Measurements from ENCODE around the gene CERS6. TPM values are rescaled to one million over a fixed set of nuclear protein-coding genes. Genes with fewer than 3 reads are reported as not detected.
"Not testable (repeated sequence)": the region's sequence is repeated elsewhere in the genome, so short reads cannot be mapped to it uniquely, and the experiment has no call there.

Gene CERS6
- total RNA-seq, 1 donor from 2014 or later, result 66.5 TPM

DNA sequence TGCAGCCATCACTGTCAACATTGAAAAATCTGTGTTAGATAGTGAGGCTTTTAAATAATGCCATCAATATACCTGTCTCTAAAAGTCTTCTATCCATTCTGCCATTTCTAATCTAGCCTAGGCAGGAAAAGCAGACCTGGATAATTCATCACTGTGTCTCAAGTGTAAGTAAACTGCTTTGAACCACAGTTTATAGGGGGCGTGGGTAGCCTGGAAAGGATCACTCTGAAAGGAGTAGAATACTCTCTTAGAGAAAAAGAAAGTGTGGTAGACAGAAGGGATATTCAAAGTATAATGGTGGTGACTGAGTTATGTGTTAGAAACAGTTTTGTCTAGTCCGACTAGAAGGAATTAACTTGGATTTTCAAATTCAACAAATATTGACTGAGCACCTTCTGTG, 40.8 kb downstream of the CERS6 start:
- Mint-ChIP-seq H3K9me3 (peaks cover 14% of the 10 kb centered on the region), H3K36me3 (peaks cover 43% of the 10 kb centered on the region), H3K27me3 (ENCODE audit: low read depth) (no peaks in the 10 kb centered on the region), H3K4me1 (peaks cover 60% of the 10 kb centered on the region), H3K27ac (peak overlapping the region; percentile 94), H3K4me3 (no peak overlapping the region)
- DNase-seq (ENCODE audit: low spot score in 2 of 2, unreplicated experiment in 2 of 2), result no peak
- TF ChIP-seq, protein P1, sequence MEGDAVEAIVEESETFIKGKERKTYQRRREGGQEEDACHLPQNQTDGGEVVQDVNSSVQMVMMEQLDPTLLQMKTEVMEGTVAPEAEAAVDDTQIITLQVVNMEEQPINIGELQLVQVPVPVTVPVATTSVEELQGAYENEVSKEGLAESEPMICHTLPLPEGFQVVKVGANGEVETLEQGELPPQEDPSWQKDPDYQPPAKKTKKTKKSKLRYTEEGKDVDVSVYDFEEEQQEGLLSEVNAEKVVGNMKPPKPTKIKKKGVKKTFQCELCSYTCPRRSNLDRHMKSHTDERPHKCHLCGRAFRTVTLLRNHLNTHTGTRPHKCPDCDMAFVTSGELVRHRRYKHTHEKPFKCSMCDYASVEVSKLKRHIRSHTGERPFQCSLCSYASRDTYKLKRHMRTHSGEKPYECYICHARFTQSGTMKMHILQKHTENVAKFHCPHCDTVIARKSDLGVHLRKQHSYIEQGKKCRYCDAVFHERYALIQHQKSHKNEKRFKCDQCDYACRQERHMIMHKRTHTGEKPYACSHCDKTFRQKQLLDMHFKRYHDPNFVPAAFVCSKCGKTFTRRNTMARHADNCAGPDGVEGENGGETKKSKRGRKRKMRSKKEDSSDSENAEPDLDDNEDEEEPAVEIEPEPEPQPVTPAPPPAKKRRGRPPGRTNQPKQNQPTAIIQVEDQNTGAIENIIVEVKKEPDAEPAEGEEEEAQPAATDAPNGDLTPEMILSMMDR (IDR thresholded peaks at IDR 0.05; ENCODE audit: unreplicated experiment), result no peak

DNA sequence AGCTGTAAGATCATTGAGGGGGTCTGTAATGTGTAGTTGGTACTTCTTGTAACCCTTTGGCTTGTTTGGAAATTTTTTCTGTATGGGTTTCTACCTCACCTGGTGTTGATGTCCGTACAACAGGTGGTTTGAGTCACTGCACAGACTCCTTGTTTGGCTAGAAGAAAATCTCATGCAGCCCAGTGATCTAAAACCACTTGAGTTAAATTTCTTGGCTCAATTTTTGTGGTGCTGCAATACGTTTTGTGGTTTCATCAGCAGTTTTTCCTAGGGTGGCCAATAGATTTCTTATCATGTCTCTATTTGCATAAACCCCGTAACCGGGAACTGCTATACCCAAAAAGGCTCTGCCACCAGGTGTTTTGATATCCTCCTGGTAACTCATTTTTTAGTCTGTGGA, 43.4 kb downstream of the CERS6 start:
- peaks cover 52% of the 10 kb centered on the region for H3K4me1 Mint-ChIP-seq
- H3K27me3 Mint-ChIP-seq (ENCODE audit: low read depth), result no peaks in the 10 kb centered on the region
- no peak overlapping the region for H3K27ac Mint-ChIP-seq
- no peak overlapping the region for H3K4me3 Mint-ChIP-seq
- peaks cover 14% of the 10 kb centered on the region for H3K9me3 Mint-ChIP-seq
- peaks cover 46% of the 10 kb centered on the region for H3K36me3 Mint-ChIP-seq
- TF ChIP-seq, protein P1 (IDR thresholded peaks at IDR 0.05; ENCODE audit: unreplicated experiment), result no peak
- no peak for DNase-seq (ENCODE audit: low spot score in 2 of 2, unreplicated experiment in 2 of 2)

DNA sequence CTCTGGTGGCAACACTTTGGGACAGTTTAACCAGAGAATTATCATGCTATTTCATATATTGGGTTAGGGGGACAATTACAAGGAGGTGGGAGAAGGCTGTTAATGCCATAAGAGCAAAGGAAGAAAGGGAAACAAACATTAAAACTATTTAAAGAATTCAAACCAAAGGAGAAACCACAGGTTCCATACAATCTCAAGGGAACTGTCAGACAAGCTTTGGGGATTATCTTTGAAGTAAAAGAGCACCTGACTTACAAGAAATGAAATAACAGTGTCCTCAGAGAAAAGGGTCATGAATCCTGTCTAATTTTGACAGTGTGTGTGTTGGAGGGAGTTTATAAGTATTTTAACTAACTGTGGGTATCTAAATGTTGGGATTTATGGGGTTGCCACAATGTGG, 44.4 kb downstream of the CERS6 start:
- H3K4me3 Mint-ChIP-seq, result no peak overlapping the region
- peak overlapping the region; percentile 15 for H3K27ac Mint-ChIP-seq
- DNase-seq (ENCODE audit: low spot score in 2 of 2, unreplicated experiment in 2 of 2), result no peak
- TF ChIP-seq, protein P1 (IDR thresholded peaks at IDR 0.05; ENCODE audit: unreplicated experiment), result no peak
- peaks cover 14% of the 10 kb centered on the region for H3K9me3 Mint-ChIP-seq
- H3K36me3 Mint-ChIP-seq, result peaks cover 38% of the 10 kb centered on the region
- peaks cover 46% of the 10 kb centered on the region for H3K4me1 Mint-ChIP-seq
- H3K27me3 Mint-ChIP-seq (ENCODE audit: low read depth), result no peaks in the 10 kb centered on the region

- Mint-ChIP-seq H3K9me3 (peaks cover 10% of the 10 kb centered on the region), H3K4me1 (peaks cover 40% of the 10 kb centered on the region), H3K36me3 (peaks cover 32% of the 10 kb centered on the region), H3K27me3 (ENCODE audit: low read depth) (no peaks in the 10 kb centered on the region), H3K27ac (no peak overlapping the region), H3K4me3 (no peak overlapping the region)
- no peak for DNase-seq (ENCODE audit: low spot score in 2 of 2, unreplicated experiment in 2 of 2)
- TF ChIP-seq, protein P1 (IDR thresholded peaks at IDR 0.05; ENCODE audit: unreplicated experiment), result no peak
These were observed 45.5 kb downstream of the CERS6 start for GRCh38 chr2:168501466-168502065.

GRCh38 chr2:168502852-168503251, 46.8 kb downstream of the CERS6 start:
- Mint-ChIP-seq H3K4me1 (peaks cover 35% of the 10 kb centered on the region), H3K36me3 (peaks cover 32% of the 10 kb centered on the region), H3K9me3 (peaks cover 10% of the 10 kb centered on the region)
- H3K27me3 Mint-ChIP-seq (ENCODE audit: low read depth); H3K4me3 Mint-ChIP-seq; DNase-seq (ENCODE audit: low spot score in 2 of 2, unreplicated experiment in 2 of 2); H3K27ac Mint-ChIP-seq: not testable (repeated sequence)

DNA sequence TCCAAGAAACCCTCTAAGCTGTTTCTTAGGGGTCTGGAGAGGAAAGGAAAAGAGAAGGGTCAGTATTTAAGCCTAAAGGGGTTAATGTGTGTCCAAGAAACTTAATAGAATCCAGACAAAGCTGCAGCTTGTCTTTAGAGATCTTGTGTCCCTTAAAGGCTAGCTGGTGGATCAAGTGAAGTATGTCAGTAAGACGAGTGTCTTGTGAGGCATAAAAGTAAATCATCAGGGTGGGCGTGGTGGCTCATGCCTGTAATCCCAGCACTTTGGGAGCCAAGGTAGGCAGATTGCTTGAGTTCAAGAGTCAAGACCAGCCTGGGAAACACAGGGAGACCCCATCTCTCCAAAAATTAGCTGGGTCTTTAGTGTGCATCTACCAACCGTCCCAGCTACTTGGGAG, 47.8 kb downstream of the CERS6 start:
- TF ChIP-seq, protein P1 (IDR thresholded peaks at IDR 0.05; ENCODE audit: unreplicated experiment), result no peak
- Mint-ChIP-seq H3K36me3 (peaks cover 29% of the 10 kb centered on the region), H3K27me3 (ENCODE audit: low read depth) (no peaks in the 10 kb centered on the region), H3K9me3 (peaks cover 10% of the 10 kb centered on the region), H3K4me3 (no peak overlapping the region), H3K4me1 (peaks cover 29% of the 10 kb centered on the region), H3K27ac (no peak overlapping the region)
- no peak for DNase-seq (ENCODE audit: low spot score in 2 of 2, unreplicated experiment in 2 of 2)
